GM18502 (cell line): ENCODE measurements around the gene DOK6.
"Not testable (repeated sequence)": the region's sequence is repeated elsewhere in the genome, so short reads cannot be mapped to it uniquely, and the experiment has no call there.

Experiments used
- ATAC-seq: cut with Tn5 transposase; IDR thresholded peaks from one replicate; pipeline ENCODE4 v1.9.1; 2021; ENCODE audit warnings: mild to moderate bottlenecking; ENCODE audit not compliant: unreplicated experiment, poor library complexity

The DOK6 gene

GRCh38 chr18:69616114-69616513 lies 215.4 kb downstream of the DOK6 start:
- no peak for ATAC-seq

GRCh38 chr18:69617408-69617807 lies 216.7 kb downstream of the DOK6 start:
- ATAC-seq, result no peak

GRCh38 chr18:69617888-69618287 lies 217.2 kb downstream of the DOK6 start:
- ATAC-seq, result no peak

GRCh38 chr18:69622184-69622583 lies 221.5 kb downstream of the DOK6 start:
- no peak for ATAC-seq

- no peak for ATAC-seq
Observed at GRCh38 chr18:69622961-69623360, 222.3 kb downstream of the DOK6 start.

GRCh38 chr18:69626171-69626570 lies 225.5 kb downstream of the DOK6 start:
- ATAC-seq, result no peak

- no peak for ATAC-seq
Observed at GRCh38 chr18:69626643-69627242, 226.1 kb downstream of the DOK6 start.

GRCh38 chr18:69628774-69629359 lies 228.2 kb downstream of the DOK6 start:
- no peak for ATAC-seq

GRCh38 chr18:69631281-69631680 lies 230.6 kb downstream of the DOK6 start:
- ATAC-seq, result no peak

- no peak for ATAC-seq
Observed at GRCh38 chr18:69635482-69635881, 234.8 kb downstream of the DOK6 start.

- peak; percentile 72 for ATAC-seq
Observed at GRCh38 chr18:69636529-69637301, 236.0 kb downstream of the DOK6 start.

GRCh38 chr18:69638056-69638455 lies 237.4 kb downstream of the DOK6 start:
- no peak for ATAC-seq

- no peak for ATAC-seq
Observed at GRCh38 chr18:69647702-69648101, 247.0 kb downstream of the DOK6 start.

- no peak for ATAC-seq
Observed at GRCh38 chr18:69648486-69648885, 247.8 kb downstream of the DOK6 start.

GRCh38 chr18:69649684-69650083 lies 249.0 kb downstream of the DOK6 start:
- ATAC-seq, result no peak

GRCh38 chr18:69651243-69651642 lies 250.6 kb downstream of the DOK6 start:
- no peak for ATAC-seq

GRCh38 chr18:69655816-69656215 lies 255.1 kb downstream of the DOK6 start:
- ATAC-seq, result no peak

- ATAC-seq, result no peak
Observed at GRCh38 chr18:69658103-69658502, 257.4 kb downstream of the DOK6 start.

- ATAC-seq, result no peak
Observed at GRCh38 chr18:69658685-69659084, 258.0 kb downstream of the DOK6 start.

GRCh38 chr18:69659142-69659651 lies 258.5 kb downstream of the DOK6 start:
- ATAC-seq, result no peak

GRCh38 chr18:69662090-69662489 lies 261.4 kb downstream of the DOK6 start:
- ATAC-seq, result not testable (repeated sequence)
